T-cell (primary cell): Measurements from ENCODE around the gene SLC35D1. TPM values are rescaled to one million over a fixed set of nuclear protein-coding genes. Genes with fewer than 3 reads are reported as not detected.

Experiments used
- ATAC-seq, 4 experiments: fragments of 200-7000 bp in 3 of 4; fragments of 150-1000 bp in 1 of 4; cut with Tn5 transposase; replicated peaks in 1 of 4; 1 replicate in 3 of 4; 2 replicates in 1 of 4; pipeline ENCODE4 v1.10.0; 2021; ENCODE audit warnings: moderate library complexity in 3 of 4, mild to moderate bottlenecking in 2 of 4, moderate number of reproducible peaks in 1 of 4
- CTCF ChIA-PET, 2 donors: fragments of 300-600 bp; sonication (Branson Sonifier 250); formaldehyde crosslinking; loops; one replicate each; lab custom pipeline; 2022; ENCODE audit warnings: antibody characterized with exemption in 2 of 2; lab: Charles Lee
- POLR2A ChIA-PET, 2 donors: fragments of 300-600 bp; sonication (Branson Sonifier 250); formaldehyde crosslinking; loops; one replicate each; lab custom pipeline; 2022; ENCODE audit warnings: antibody characterized with exemption in 2 of 2; lab: Charles Lee
- DNase-seq, 35 experiments: peaks; one replicate each; pipeline versions ENCODE4 v3.0.0 to v3.0.0-alpha.2; 2013 to 2023
- H3K27ac ChIP-seq: one replicate; pipeline ENCODE4 v1.5.1; 2013; ENCODE audit warnings: low read length
- H3K27me3 ChIP-seq, 2 experiments: replicated peaks in 1 of 2; 1 replicate in 1 of 2; 2 replicates in 1 of 2; pipeline versions ENCODE4 v1.6.1 to v1.7.0; 2013; ENCODE audit warnings: low read length in 1 of 2, mixed read lengths in 1 of 2; ENCODE audit not compliant: control insufficient read depth in 2 of 2, insufficient read depth in 2 of 2; ENCODE audit errors: extremely low read depth in 1 of 2
- H3K36me3 ChIP-seq, 2 donors: 1 replicate in 1 of 2; 2 replicates in 1 of 2; pipeline versions ENCODE4 v1.6.1 to v1.7.0; 2013; ENCODE audit warnings: low read length in 1 of 2; ENCODE audit not compliant: control insufficient read depth in 2 of 2, insufficient read depth in 1 of 2; ENCODE audit errors: extremely low read depth in 1 of 2
- H3K4me1 ChIP-seq, 2 experiments: 1 replicate in 1 of 2; 2 replicates in 1 of 2; pipeline versions ENCODE4 v1.6.1 to v1.7.0; 2013; ENCODE audit warnings: low read length in 2 of 2, mixed read lengths in 1 of 2; ENCODE audit not compliant: insufficient read depth in 2 of 2, control insufficient read depth in 1 of 2; ENCODE audit errors: extremely low read depth in 1 of 2
- H3K4me3 ChIP-seq, 2 donors: 1 replicate in 1 of 2; 2 replicates in 1 of 2; pipeline versions ENCODE4 v1.5.1 to v1.7.0; 2013; ENCODE audit warnings: mild to moderate bottlenecking in 2 of 2, low read length in 1 of 2, moderate library complexity in 1 of 2; ENCODE audit not compliant: control insufficient read depth in 1 of 2; ENCODE audit errors: extremely low read depth in 1 of 2
- H3K9me3 ChIP-seq: 2 replicates; pipeline ENCODE4 v1.7.0; 2013
- H3K27ac Mint-ChIP-seq, 2 donors: one replicate each; pipeline ENCODE4 v1.8.0; 2020 to 2021; ENCODE audit warnings: mild to moderate bottlenecking in 2 of 2, mixed read lengths in 2 of 2
- H3K27me3 Mint-ChIP-seq, 2 donors: one replicate each; pipeline ENCODE4 v1.8.0; 2021 to 2022; ENCODE audit warnings: mixed read lengths in 2 of 2
- H3K36me3 Mint-ChIP-seq: one replicate; pipeline ENCODE4 v1.8.0; 2021; ENCODE audit warnings: mixed read lengths
- H3K4me1 Mint-ChIP-seq, 3 donors: one replicate each; pipeline ENCODE4 v1.8.0; 2020 to 2022; ENCODE audit warnings: mixed read lengths in 3 of 3, mild to moderate bottlenecking in 1 of 3
- H3K4me3 Mint-ChIP-seq, 3 donors: one replicate each; pipeline ENCODE4 v1.8.0; 2020 to 2022; ENCODE audit warnings: mild to moderate bottlenecking in 3 of 3, mixed read lengths in 3 of 3, moderate library complexity in 3 of 3
- H3K9me3 Mint-ChIP-seq, 3 donors: one replicate each; pipeline ENCODE4 v1.8.0; 2020 to 2022; ENCODE audit warnings: mixed read lengths in 3 of 3
- WGBS: methylation state at CpG from one replicate; pipeline ENCODE4 v1.1.5; 2013; ENCODE audit warnings: missing lambda C conversion rate; ENCODE audit not compliant: insufficient coverage; 5-methylcytosine and 5-hydroxymethylcytosine counted together
- total RNA-seq, 35 experiments: library from RNA in 6 of 35; stranded (reverse) in 6 of 35; fragments of 120-200 nt in 1 of 35; gene quantifications; one replicate each; pipeline versions ENCODE4 v1.2.1 to v1.2.4 and lab custom pipeline; 2013 to 2026

Gene SLC35D1
- total RNA-seq, 5 donors from 2014 or later (not counting 1 experiment from before 2014, with no cell fraction given) = 11.7 to 16.0 (median 15.2) TPM

- CTCF ChIA-PET = interaction anchor here in 1 of 2 donors (1.3 kb wide), 1 partner anchor 25 kb away, joined by 3 read pairs; no protein-coding TSS in a partner anchor
- POLR2A ChIA-PET = no interaction called here
- no peak overlapping the region for H3K4me3 ChIP-seq
- H3K27ac ChIP-seq = no peak overlapping the region
- H3K27me3 ChIP-seq = no peaks in the 10 kb centered on the region
- H3K36me3 ChIP-seq = peaks cover 4 to 47% of the 10 kb centered on the region in 2 donors
- no peaks in the 10 kb centered on the region for H3K27me3 Mint-ChIP-seq
- ATAC-seq (no peak), DNase-seq (no peak)
- no peaks in the 10 kb centered on the region for H3K9me3 Mint-ChIP-seq
- no peaks in the 10 kb centered on the region for H3K4me1 ChIP-seq
- WGBS = no CpG with 5 or more reads among the region's 2 CpGs
- no peak overlapping the region for H3K4me3 Mint-ChIP-seq
- peaks cover 56% of the 10 kb centered on the region for H3K36me3 Mint-ChIP-seq
- H3K9me3 ChIP-seq = no peaks in the 10 kb centered on the region
- no peak overlapping the region for H3K27ac Mint-ChIP-seq
- H3K4me1 Mint-ChIP-seq = peaks cover 0 to 6% (median 2%) of the 10 kb centered on the region in 3 donors
Measured at GRCh38 chr1:67020304-67020703, 33.6 kb downstream of the SLC35D1 start.

GRCh38 chr1:67019600-67020136 is 34.3 kb downstream of the SLC35D1 start:
- Mint-ChIP-seq H3K36me3 (peaks cover 53% of the 10 kb centered on the region), H3K4me1 (peaks cover 0 to 6% (median 2%) of the 10 kb centered on the region in 3 donors), H3K9me3 (no peaks in the 10 kb centered on the region), H3K27ac (no peak overlapping the region), H3K4me3 (no peak overlapping the region), H3K27me3 (no peaks in the 10 kb centered on the region)
- ChIA-PET CTCF (interaction anchor here in 1 of 2 donors (1.3 kb wide), 1 partner anchor 24 kb away, joined by 3 read pairs; no protein-coding TSS in a partner anchor), POLR2A (no interaction called here)
- DNase-seq (no peak), ATAC-seq (no peak)
- Histone ChIP-seq H3K4me1 (no peaks in the 10 kb centered on the region), H3K36me3 (peaks cover under 1 to 47% of the 10 kb centered on the region in 2 donors), H3K27me3 (no peaks in the 10 kb centered on the region), H3K27ac (no peak overlapping the region), H3K9me3 (no peaks in the 10 kb centered on the region), H3K4me3 (no peak overlapping the region)
- WGBS = 60% methylated on average over 1 of the region's 1 CpG

- H3K9me3 Mint-ChIP-seq = no peaks in the 10 kb centered on the region
- H3K4me3 ChIP-seq = no peak overlapping the region
- ATAC-seq (no peak), DNase-seq (no peak)
- peaks cover 0 to 6% (median 2%) of the 10 kb centered on the region in 3 donors for H3K4me1 Mint-ChIP-seq
- no peak overlapping the region for H3K27ac Mint-ChIP-seq
- CTCF ChIA-PET = interaction anchor here in 1 of 2 donors (0.5 to 1.3 kb wide), 2 partner anchors 24 to 457 kb away, joined by 3 to 4 read pairs; no protein-coding TSS in a partner anchor
- peaks cover 48% of the 10 kb centered on the region for H3K36me3 Mint-ChIP-seq
- POLR2A ChIA-PET = no interaction called here
- no peaks in the 10 kb centered on the region for H3K4me1 ChIP-seq
- H3K27me3 ChIP-seq = no peaks in the 10 kb centered on the region
- no peak overlapping the region for H3K4me3 Mint-ChIP-seq
- no peak overlapping the region for H3K27ac ChIP-seq
- peaks cover 0 to 42% of the 10 kb centered on the region in 2 donors for H3K36me3 ChIP-seq
- no peaks in the 10 kb centered on the region for H3K27me3 Mint-ChIP-seq
- 100% methylated on average over 2 of the region's 4 CpGs for WGBS
- no peaks in the 10 kb centered on the region for H3K9me3 ChIP-seq
Measured at GRCh38 chr1:67019121-67019520, 34.8 kb downstream of the SLC35D1 start.

- Histone ChIP-seq H3K4me3 (no peak overlapping the region), H3K9me3 (no peaks in the 10 kb centered on the region), H3K4me1 (no peaks in the 10 kb centered on the region), H3K27me3 (no peaks in the 10 kb centered on the region), H3K27ac (no peak overlapping the region), H3K36me3 (peaks cover 0 to 42% of the 10 kb centered on the region in 2 donors)
- 100% methylated on average over 1 of the region's 2 CpGs for WGBS
- H3K27ac Mint-ChIP-seq = no peak overlapping the region
- no peak for DNase-seq
- peaks cover under 1 to 11% (median 2%) of the 10 kb centered on the region in 3 donors for H3K4me1 Mint-ChIP-seq
- ChIA-PET CTCF (interaction anchor here (0.5 to 0.6 kb wide), 2 partner anchors 388 to 457 kb away, joined by 3 to 4 read pairs; no protein-coding TSS in a partner anchor), POLR2A (interaction anchor here in 1 of 2 donors (0.7 kb wide), 1 partner anchor 35 kb away, joined by 3 read pairs; no protein-coding TSS in a partner anchor)
- no peak for ATAC-seq
- peaks cover 46% of the 10 kb centered on the region for H3K36me3 Mint-ChIP-seq
- H3K4me3 Mint-ChIP-seq = no peak overlapping the region
- H3K9me3 Mint-ChIP-seq = no peaks in the 10 kb centered on the region
- H3K27me3 Mint-ChIP-seq = no peaks in the 10 kb centered on the region
Measured at GRCh38 chr1:67018574-67018973, 35.4 kb downstream of the SLC35D1 start.

- H3K4me3 ChIP-seq = no peak overlapping the region
- Mint-ChIP-seq H3K27ac (peak overlapping the region in 1 of 2 donors; percentile 40), H3K4me3 (no peak overlapping the region), H3K4me1 (peaks cover 4 to 8% (median 4%) of the 10 kb centered on the region in 3 donors), H3K27me3 (no peaks in the 10 kb centered on the region), H3K36me3 (peaks cover 52% of the 10 kb centered on the region), H3K9me3 (no peaks in the 10 kb centered on the region)
- ATAC-seq (peak in 2 of 4 experiments; percentile 40 to 45), DNase-seq (no peak)
- WGBS = no CpG with 5 or more reads among the region's 2 CpGs
- POLR2A ChIA-PET = interaction anchor here (0.6 to 0.9 kb wide), 2 partner anchors 32 to 37 kb away, joined by 3 read pairs; no protein-coding TSS in a partner anchor
- peaks cover 0 to 27% of the 10 kb centered on the region in 2 donors for H3K36me3 ChIP-seq
- no peak overlapping the region for H3K27ac ChIP-seq
- H3K9me3 ChIP-seq = no peaks in the 10 kb centered on the region
- CTCF ChIA-PET = interaction anchor here in 1 of 2 donors (1.2 kb wide), 2 partner anchors 15 to 32 kb away, joined by 4 to 5 read pairs; no protein-coding TSS in a partner anchor
- H3K27me3 ChIP-seq = no peaks in the 10 kb centered on the region
- H3K4me1 ChIP-seq = no peaks in the 10 kb centered on the region
Measured at GRCh38 chr1:67013573-67013972, 40.4 kb downstream of the SLC35D1 start.

- ChIA-PET CTCF (no interaction called here), POLR2A (no interaction called here)
- Mint-ChIP-seq H3K36me3 (peaks cover 60% of the 10 kb centered on the region), H3K27ac (no peak overlapping the region), H3K4me1 (peaks cover 4 to 16% (median 4%) of the 10 kb centered on the region in 3 donors), H3K4me3 (no peak overlapping the region), H3K9me3 (no peaks in the 10 kb centered on the region), H3K27me3 (no peaks in the 10 kb centered on the region)
- no peak for DNase-seq
- no peaks in the 10 kb centered on the region for H3K4me1 ChIP-seq
- no CpG with 5 or more reads among the region's 3 CpGs for WGBS
- no peak for ATAC-seq
- H3K27me3 ChIP-seq = no peaks in the 10 kb centered on the region
- H3K27ac ChIP-seq = no peak overlapping the region
- H3K9me3 ChIP-seq = no peaks in the 10 kb centered on the region
- no peak overlapping the region for H3K4me3 ChIP-seq
- peaks cover 13 to 31% of the 10 kb centered on the region in 2 donors for H3K36me3 ChIP-seq
Measured at GRCh38 chr1:67009792-67010191, 44.2 kb downstream of the SLC35D1 start.
